Measurements from ENCODE around the gene UHRF1.

- TF ChIP-seq CTCF (IDR thresholded peaks at IDR 0.05; ENCODE audit: low read depth, low read length, poor library complexity, severe bottlenecking) (no peak), EZH2phosphoT487 (IDR thresholded peaks at IDR 0.05; ENCODE audit: borderline replicate concordance, low read length) (no peak)
Measured at GRCh38 chr19:4908781-4909155, 533 bp upstream of the UHRF1 start.
